Liver (tissue), 9 donors: ENCODE results near the gene ASMTL. TPM values are rescaled to one million over a fixed set of nuclear protein-coding genes. Genes with fewer than 3 reads are reported as not detected.

Experiments
- DNase-seq: peaks from one replicate; pipeline ENCODE4 v3.0.0-alpha.2; 2017; ENCODE audit warnings: low spot score
- H3K27ac ChIP-seq, 2 donors: one replicate each; pipeline ENCODE4 v1.7.0; 2013; ENCODE audit warnings: inconsistent platforms in 2 of 2, low read length in 2 of 2, control low read depth in 1 of 2, low read depth in 1 of 2, mild to moderate bottlenecking in 1 of 2
- H3K27me3 ChIP-seq, 4 donors: one replicate each; pipeline versions ENCODE4 v1.6.1 to v1.7.0; 2013; ENCODE audit warnings: low read length in 3 of 4, inconsistent platforms in 1 of 4, mild to moderate bottlenecking in 1 of 4, moderate library complexity in 1 of 4; ENCODE audit not compliant: control insufficient read depth in 4 of 4, insufficient read depth in 4 of 4
- H3K36me3 ChIP-seq, 4 donors: one replicate each; pipeline versions ENCODE4 v1.6.1 to v1.7.0; 2013; ENCODE audit warnings: low read length in 3 of 4, mild to moderate bottlenecking in 3 of 4, low read depth in 1 of 4, moderate library complexity in 1 of 4; ENCODE audit not compliant: control insufficient read depth in 4 of 4, insufficient read depth in 3 of 4
- H3K4me1 ChIP-seq, 4 donors: one replicate each; pipeline versions ENCODE4 v1.6.1 to v1.7.0; 2013; ENCODE audit warnings: low read length in 3 of 4, mild to moderate bottlenecking in 3 of 4, moderate library complexity in 1 of 4; ENCODE audit not compliant: control insufficient read depth in 4 of 4, insufficient read depth in 4 of 4
- H3K4me3 ChIP-seq, 3 donors: one replicate each; pipeline versions ENCODE4 v1.6.1 to v1.7.0; 2013; ENCODE audit warnings: low read length in 3 of 3, control low read depth in 1 of 3, low read depth in 1 of 3, mild to moderate bottlenecking in 1 of 3
- H3K9ac ChIP-seq, 2 donors: one replicate each; pipeline ENCODE4 v1.7.0; 2013; ENCODE audit warnings: low read length in 2 of 2, mild to moderate bottlenecking in 2 of 2, moderate library complexity in 2 of 2, control low read depth in 1 of 2, low read depth in 1 of 2
- H3K9me3 ChIP-seq, 4 donors: one replicate each; pipeline versions ENCODE4 v1.6.1 to v1.7.0; 2013; ENCODE audit warnings: low read length in 3 of 4; ENCODE audit not compliant: control insufficient read depth in 4 of 4
- EGR1 ChIP-seq, 2 donors: IDR thresholded peaks; 2 replicates each; pipeline ENCODE4 v1.6.1; 2016 to 2018; ENCODE audit warnings: antibody characterized with exemption in 2 of 2, low read depth in 2 of 2
- FOXA1 ChIP-seq: IDR thresholded peaks from 2 replicates; pipeline ENCODE4 v1.6.1; 2016; ENCODE audit warnings: antibody characterized with exemption
- FOXA2 ChIP-seq: IDR thresholded peaks from 2 replicates; pipeline ENCODE4 v1.6.1; 2016; ENCODE audit warnings: antibody characterized with exemption
- GABPA ChIP-seq, 2 donors: IDR thresholded peaks in 1 of 2; conservative IDR thresholded peaks in 1 of 2; 2 replicates each; pipeline ENCODE4 v1.6.1; 2016; ENCODE audit warnings: antibody characterized with exemption in 2 of 2, mild to moderate bottlenecking in 1 of 2, moderate library complexity in 1 of 2
- HNF4A ChIP-seq, 2 donors: conservative IDR thresholded peaks; 2 replicates each; pipeline ENCODE4 v1.6.1; 2016; ENCODE audit warnings: antibody characterized with exemption in 2 of 2, mild to moderate bottlenecking in 2 of 2
- HNF4G ChIP-seq: IDR thresholded peaks from 2 replicates; pipeline ENCODE4 v1.6.1; 2016; ENCODE audit warnings: antibody characterized with exemption
- JUND ChIP-seq, 2 donors: IDR thresholded peaks; 2 replicates each; pipeline ENCODE4 v1.6.1; 2016; ENCODE audit warnings: antibody characterized with exemption in 2 of 2
- NR2F2 ChIP-seq: IDR thresholded peaks from 2 replicates; pipeline ENCODE4 v1.6.1; 2016; ENCODE audit warnings: antibody characterized with exemption
- RAD21 ChIP-seq, 2 donors: IDR thresholded peaks; 2 replicates each; pipeline ENCODE4 v1.6.1; 2016; ENCODE audit warnings: antibody characterized with exemption in 2 of 2, mild to moderate bottlenecking in 2 of 2
- RXRA ChIP-seq, 2 donors: IDR thresholded peaks; 2 replicates each; pipeline ENCODE4 v1.6.1; 2017 to 2018; ENCODE audit warnings: antibody characterized with exemption in 2 of 2, mild to moderate bottlenecking in 1 of 2
- SP1 ChIP-seq: IDR thresholded peaks from 2 replicates; pipeline ENCODE4 v1.6.1; 2018; ENCODE audit warnings: antibody characterized with exemption, mild to moderate bottlenecking
- TAF1 ChIP-seq: conservative IDR thresholded peaks from 2 replicates; pipeline ENCODE4 v1.6.1; 2016; ENCODE audit warnings: antibody characterized with exemption, mild to moderate bottlenecking
- YY1 ChIP-seq: IDR thresholded peaks from 2 replicates; pipeline ENCODE4 v1.6.1; 2016; ENCODE audit warnings: antibody characterized with exemption, mild to moderate bottlenecking
- whole genome bisulfite sequencing: extraction: QIAGEN DNeasy Blood & Tissue Kit; methylation state at CpG from one replicate; pipeline ENCODE4 v1.1.7; 2013; 5-methylcytosine and 5-hydroxymethylcytosine counted together
- polyA plus RNA-seq, 2 donors: library from polyadenylated mRNA; stranded (reverse) in 1 of 2; unstranded in 1 of 2; fragments of 200-250 nt in 1 of 2; fragments of >200 nt in 1 of 2; fragmentation: Nextera tagmentation in 1 of 2; extraction: Ambion mirVana in 1 of 2; gene quantifications; one replicate each; pipeline versions ENCODE4 v1.2.1 to v1.2.3, GENCODE V29; 2013 to 2015
- total RNA-seq, 2 donors: library from RNA; depleted of rRNA; stranded (reverse); fragments of >200 nt; gene quantifications; one replicate each; pipeline ENCODE4 v1.2.3, GENCODE V29; 2014
- TF ChIP-seq, protein P1 (sequence below): IDR thresholded peaks from 2 replicates; pipeline ENCODE4 v1.6.1; 2016; ENCODE audit warnings: antibody characterized with exemption
- TF ChIP-seq, protein P2 (sequence below): IDR thresholded peaks from 2 replicates; pipeline ENCODE4 v1.6.1; 2016; ENCODE audit warnings: antibody characterized with exemption
- TF ChIP-seq, protein P3 (sequence below): fragments of 150-350 bp; IDR thresholded peaks from 2 replicates; pipeline ENCODE4 v1.5.1; 2017; ENCODE audit warnings: improper control_type of control experiment, low read depth, low read length; ENCODE audit not compliant: missing input control
- TF ChIP-seq, protein P4 (sequence below): IDR thresholded peaks from 2 replicates; pipeline ENCODE4 v1.6.1; 2016; ENCODE audit warnings: antibody characterized with exemption, mild to moderate bottlenecking
- donor health status: healthy.
- donor health status: healthy.
- donor health status: healthy.
- donor health status: healthy.
- donor health status: healthy.

The ASMTL gene
- total and polyA plus RNA-seq, 4 donors = 10.3 to 18.9 (median 11.6) TPM

DNA sequence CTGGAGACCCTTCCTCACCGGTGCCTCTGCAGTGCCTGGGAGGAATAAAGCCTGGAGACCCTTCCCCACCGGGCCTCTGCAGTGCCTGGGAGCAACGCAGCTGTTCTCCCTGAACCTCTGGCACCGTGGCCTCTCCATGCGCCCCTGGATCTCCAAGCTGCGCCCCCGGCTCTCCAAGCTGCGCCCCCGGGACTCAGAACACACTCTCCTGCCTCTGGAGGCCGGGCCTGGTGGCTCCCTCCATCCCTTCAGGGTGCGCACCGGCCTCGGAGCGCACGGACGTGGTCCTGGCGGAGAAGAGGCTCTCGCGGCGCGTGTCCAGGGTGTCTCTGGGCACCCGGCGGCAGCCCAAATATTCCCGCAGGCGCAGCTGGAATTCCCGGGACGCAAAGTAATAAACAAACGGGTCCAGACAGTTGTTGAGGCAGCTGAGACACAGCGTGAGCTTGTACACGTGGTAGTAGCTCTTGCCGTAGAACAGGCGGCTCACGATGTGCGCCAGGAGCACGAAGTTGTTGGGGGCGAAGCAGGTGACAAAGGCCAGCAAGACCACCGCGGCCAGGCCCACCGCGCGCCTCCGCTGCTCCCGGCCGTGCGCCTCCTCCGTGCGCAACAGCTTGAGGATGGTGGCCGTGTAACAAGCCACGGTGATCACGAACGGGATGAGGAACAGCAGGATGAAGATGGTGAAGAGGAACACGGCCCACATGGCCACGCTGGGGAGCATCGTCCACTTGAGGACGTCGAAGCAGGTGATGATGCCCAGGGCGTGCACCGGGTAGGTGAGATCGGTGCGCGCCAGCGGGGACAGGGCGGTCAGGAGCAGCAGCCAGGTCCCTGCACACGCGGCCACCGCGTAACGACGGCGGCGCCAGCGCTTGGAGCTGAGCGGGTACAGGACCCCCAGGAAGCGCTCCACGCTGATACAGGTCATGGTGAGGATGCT is 12.8 kb upstream of the ASMTL start:
- Histone ChIP-seq H3K9me3 (no peaks in the 10 kb centered on the region), H3K27me3 (peaks cover 0 to 3% (median 0%) of the 10 kb centered on the region in 4 donors), H3K9ac (no peak overlapping the region), H3K27ac (no peak overlapping the region), H3K36me3 (no peaks in the 10 kb centered on the region), H3K4me3 (no peak overlapping the region), H3K4me1 (no peaks in the 10 kb centered on the region)
- no peak for DNase-seq
- WGBS = 31% methylated on average over 75 of the region's 75 CpGs
- TF ChIP-seq, protein P1, sequence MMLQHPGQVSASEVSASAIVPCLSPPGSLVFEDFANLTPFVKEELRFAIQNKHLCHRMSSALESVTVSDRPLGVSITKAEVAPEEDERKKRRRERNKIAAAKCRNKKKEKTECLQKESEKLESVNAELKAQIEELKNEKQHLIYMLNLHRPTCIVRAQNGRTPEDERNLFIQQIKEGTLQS = no peak
- TF ChIP-seq RXRA (IDR thresholded peaks at IDR 0.05) (no peak), TAF1 (no peak), NR2F2 (no peak)

DNA sequence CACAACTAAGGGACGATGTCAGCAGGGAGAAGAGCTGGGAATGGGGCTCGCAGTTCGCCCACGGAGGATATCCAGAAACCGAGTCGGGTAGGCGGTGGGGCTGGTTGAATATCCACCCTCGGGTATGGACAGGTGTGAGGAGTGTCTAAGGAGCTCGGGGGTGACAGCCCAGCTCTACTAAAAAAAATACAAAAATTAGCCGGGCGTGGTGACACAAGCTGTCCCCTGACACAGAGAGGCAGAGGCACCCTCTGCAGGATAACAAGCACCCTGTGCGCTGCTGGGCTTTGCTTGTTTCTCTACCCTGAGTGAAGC is 12.2 kb upstream of the ASMTL start:
- peaks cover 0 to 3% (median 0%) of the 10 kb centered on the region in 4 donors for H3K27me3 ChIP-seq
- no peaks in the 10 kb centered on the region for H3K36me3 ChIP-seq
- 59% methylated on average over 12 of the region's 12 CpGs for WGBS
- TF ChIP-seq GABPA (IDR thresholded peaks at IDR 0.05 in 1 of 2, conservative IDR thresholded peaks at IDR 0.05 in 1 of 2) (no peak), RXRA (IDR thresholded peaks at IDR 0.05) (no peak)
- H3K4me3 ChIP-seq = no peak overlapping the region
- no peak for DNase-seq
- H3K9ac ChIP-seq = no peak overlapping the region
- no peaks in the 10 kb centered on the region for H3K4me1 ChIP-seq
- H3K27ac ChIP-seq = no peak overlapping the region
- H3K9me3 ChIP-seq = no peaks in the 10 kb centered on the region

DNA sequence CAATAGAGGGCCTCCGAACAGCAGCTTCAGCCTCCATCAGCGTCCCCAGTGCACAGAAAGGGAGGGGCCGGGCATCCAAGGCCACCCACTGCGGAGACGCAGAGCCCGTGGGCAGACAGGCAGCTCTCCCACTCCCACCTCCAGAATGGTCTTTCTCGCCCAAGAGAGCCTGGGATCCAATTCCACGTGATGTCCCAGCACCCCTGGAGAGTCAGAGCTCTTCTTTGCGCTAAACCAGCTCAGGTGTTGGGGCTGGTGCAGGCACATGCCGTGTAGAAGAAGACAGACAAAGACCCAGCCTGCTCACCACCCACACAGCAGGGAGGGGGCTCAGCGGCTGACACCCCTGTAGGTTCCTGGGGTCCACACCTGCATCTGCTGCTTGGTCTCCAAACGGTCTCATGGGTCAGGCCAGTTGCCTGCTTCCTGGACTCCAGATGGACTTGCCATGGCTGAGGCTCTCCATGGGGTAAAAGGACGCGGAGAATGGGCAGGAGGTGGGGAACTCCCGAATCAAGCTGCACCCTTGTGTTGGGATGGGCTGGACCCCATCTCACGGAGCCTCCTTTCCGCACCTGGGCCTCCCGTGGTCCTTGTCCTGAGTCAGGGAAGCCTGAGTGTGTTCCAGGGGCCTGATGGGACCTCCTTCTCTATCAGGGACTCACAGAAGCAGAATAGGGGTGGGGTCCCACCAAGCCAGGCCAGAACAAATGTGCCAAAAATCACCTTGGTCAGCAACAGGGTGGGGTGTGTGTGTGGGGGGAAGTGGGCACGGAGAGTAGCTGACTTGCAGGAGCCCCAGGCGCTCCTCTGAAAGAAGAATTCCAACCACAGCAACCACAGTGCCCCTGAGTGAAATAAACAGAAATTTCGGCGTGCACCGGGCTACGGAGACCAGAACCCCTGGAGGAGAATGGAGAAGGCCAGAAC is 11.6 kb upstream of the ASMTL start:
- no peaks in the 10 kb centered on the region for H3K9me3 ChIP-seq
- DNase-seq = no peak
- H3K27ac ChIP-seq = no peak overlapping the region
- no peak overlapping the region for H3K9ac ChIP-seq
- no peaks in the 10 kb centered on the region for H3K4me1 ChIP-seq
- peaks cover 0 to 3% (median 0%) of the 10 kb centered on the region in 4 donors for H3K27me3 ChIP-seq
- WGBS = 63% methylated on average over 24 of the region's 24 CpGs
- no peaks in the 10 kb centered on the region for H3K36me3 ChIP-seq
- no peak overlapping the region for H3K4me3 ChIP-seq
- no peak for TF ChIP-seq YY1
- no peak for TF ChIP-seq FOXA1
- TF ChIP-seq, protein P2, sequence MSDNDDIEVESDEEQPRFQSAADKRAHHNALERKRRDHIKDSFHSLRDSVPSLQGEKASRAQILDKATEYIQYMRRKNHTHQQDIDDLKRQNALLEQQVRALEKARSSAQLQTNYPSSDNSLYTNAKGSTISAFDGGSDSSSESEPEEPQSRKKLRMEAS = no peak
- no peak for TF ChIP-seq EGR1 (IDR thresholded peaks at IDR 0.05; ENCODE audit: low read depth in 2 of 2)
- TF ChIP-seq, protein P1 = no peak
- TF ChIP-seq GABPA (IDR thresholded peaks at IDR 0.05 in 1 of 2, conservative IDR thresholded peaks at IDR 0.05 in 1 of 2) = no peak
- TF ChIP-seq, protein P3, sequence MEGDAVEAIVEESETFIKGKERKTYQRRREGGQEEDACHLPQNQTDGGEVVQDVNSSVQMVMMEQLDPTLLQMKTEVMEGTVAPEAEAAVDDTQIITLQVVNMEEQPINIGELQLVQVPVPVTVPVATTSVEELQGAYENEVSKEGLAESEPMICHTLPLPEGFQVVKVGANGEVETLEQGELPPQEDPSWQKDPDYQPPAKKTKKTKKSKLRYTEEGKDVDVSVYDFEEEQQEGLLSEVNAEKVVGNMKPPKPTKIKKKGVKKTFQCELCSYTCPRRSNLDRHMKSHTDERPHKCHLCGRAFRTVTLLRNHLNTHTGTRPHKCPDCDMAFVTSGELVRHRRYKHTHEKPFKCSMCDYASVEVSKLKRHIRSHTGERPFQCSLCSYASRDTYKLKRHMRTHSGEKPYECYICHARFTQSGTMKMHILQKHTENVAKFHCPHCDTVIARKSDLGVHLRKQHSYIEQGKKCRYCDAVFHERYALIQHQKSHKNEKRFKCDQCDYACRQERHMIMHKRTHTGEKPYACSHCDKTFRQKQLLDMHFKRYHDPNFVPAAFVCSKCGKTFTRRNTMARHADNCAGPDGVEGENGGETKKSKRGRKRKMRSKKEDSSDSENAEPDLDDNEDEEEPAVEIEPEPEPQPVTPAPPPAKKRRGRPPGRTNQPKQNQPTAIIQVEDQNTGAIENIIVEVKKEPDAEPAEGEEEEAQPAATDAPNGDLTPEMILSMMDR = no peak
- no peak for TF ChIP-seq HNF4A (conservative IDR thresholded peaks at IDR 0.05)
- TF ChIP-seq NR2F2 = no peak
- no peak for TF ChIP-seq FOXA2
- no peak for TF ChIP-seq RAD21 (IDR thresholded peaks at IDR 0.05)
- TF ChIP-seq JUND (IDR thresholded peaks at IDR 0.05) = no peak
- no peak for TF ChIP-seq TAF1
- TF ChIP-seq, protein P4, sequence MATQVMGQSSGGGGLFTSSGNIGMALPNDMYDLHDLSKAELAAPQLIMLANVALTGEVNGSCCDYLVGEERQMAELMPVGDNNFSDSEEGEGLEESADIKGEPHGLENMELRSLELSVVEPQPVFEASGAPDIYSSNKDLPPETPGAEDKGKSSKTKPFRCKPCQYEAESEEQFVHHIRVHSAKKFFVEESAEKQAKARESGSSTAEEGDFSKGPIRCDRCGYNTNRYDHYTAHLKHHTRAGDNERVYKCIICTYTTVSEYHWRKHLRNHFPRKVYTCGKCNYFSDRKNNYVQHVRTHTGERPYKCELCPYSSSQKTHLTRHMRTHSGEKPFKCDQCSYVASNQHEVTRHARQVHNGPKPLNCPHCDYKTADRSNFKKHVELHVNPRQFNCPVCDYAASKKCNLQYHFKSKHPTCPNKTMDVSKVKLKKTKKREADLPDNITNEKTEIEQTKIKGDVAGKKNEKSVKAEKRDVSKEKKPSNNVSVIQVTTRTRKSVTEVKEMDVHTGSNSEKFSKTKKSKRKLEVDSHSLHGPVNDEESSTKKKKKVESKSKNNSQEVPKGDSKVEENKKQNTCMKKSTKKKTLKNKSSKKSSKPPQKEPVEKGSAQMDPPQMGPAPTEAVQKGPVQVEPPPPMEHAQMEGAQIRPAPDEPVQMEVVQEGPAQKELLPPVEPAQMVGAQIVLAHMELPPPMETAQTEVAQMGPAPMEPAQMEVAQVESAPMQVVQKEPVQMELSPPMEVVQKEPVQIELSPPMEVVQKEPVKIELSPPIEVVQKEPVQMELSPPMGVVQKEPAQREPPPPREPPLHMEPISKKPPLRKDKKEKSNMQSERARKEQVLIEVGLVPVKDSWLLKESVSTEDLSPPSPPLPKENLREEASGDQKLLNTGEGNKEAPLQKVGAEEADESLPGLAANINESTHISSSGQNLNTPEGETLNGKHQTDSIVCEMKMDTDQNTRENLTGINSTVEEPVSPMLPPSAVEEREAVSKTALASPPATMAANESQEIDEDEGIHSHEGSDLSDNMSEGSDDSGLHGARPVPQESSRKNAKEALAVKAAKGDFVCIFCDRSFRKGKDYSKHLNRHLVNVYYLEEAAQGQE = no peak
- TF ChIP-seq SP1 = no peak
- TF ChIP-seq HNF4G = no peak
- TF ChIP-seq RXRA (IDR thresholded peaks at IDR 0.05) = no peak
